HK-2 (cell line): ENCODE data around the gene TLCD1.
"Not testable (repeated sequence)": the region's sequence is repeated elsewhere in the genome, so short reads cannot be mapped to it uniquely, and the experiment has no call there.

Experiments used
- DNase-seq: peaks from one replicate; pipeline ENCODE4 v3.0.0-alpha.2; 2018; ENCODE audit not compliant: unreplicated experiment

The TLCD1 gene

DNA sequence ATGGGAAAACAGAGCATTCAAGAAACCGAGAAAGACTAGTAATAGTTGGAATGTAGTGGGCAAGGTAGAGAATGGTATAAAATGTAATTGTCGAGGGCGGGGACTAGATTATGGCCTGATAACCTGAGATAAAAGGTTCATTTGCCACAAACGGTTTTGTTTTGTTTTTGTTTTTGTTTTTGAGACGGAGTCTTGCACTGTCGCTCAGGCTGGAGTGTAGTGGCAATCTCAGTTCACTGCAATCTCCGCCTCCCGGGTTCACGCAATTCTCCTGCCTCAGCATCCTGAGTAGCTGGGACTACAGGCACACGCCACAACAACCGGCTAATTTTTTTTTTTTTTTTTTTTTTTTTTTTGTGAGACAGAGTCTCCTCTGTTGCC is 3.9 kb upstream of the TLCD1 start:
- DNase-seq = no peak

GRCh38 chr17:28728364-28729200 is 2.5 kb upstream of the TLCD1 start, which contains the start of gene NEK8:
TSS of gene NEK8 (plus strand) at chr17:28728788. CDS start at chr17:28728814, 26 bp downstream.
- DNase-seq = peak; percentile 95

GRCh38 chr17:28726627-28727491 is 826 bp upstream of the TLCD1 start:
- DNase-seq = peak; percentile 97

GRCh38 chr17:28725660-28726225 is 290 bp downstream of the TLCD1 start:
- peak; percentile 87 for DNase-seq

GRCh38 chr17:28725166-28725659 is 820 bp downstream of the TLCD1 start:
- peak; percentile 74 for DNase-seq

GRCh38 chr17:28724500-28725165 is 1.4 kb downstream of the TLCD1 start:
- no peak for DNase-seq

- DNase-seq = not testable (repeated sequence)
Measured at GRCh38 chr17:28723836-28724499, 2.1 kb downstream of the TLCD1 start.

- no peak for DNase-seq
Measured at GRCh38 chr17:28723159-28723835, 2.7 kb downstream of the TLCD1 start.

DNA sequence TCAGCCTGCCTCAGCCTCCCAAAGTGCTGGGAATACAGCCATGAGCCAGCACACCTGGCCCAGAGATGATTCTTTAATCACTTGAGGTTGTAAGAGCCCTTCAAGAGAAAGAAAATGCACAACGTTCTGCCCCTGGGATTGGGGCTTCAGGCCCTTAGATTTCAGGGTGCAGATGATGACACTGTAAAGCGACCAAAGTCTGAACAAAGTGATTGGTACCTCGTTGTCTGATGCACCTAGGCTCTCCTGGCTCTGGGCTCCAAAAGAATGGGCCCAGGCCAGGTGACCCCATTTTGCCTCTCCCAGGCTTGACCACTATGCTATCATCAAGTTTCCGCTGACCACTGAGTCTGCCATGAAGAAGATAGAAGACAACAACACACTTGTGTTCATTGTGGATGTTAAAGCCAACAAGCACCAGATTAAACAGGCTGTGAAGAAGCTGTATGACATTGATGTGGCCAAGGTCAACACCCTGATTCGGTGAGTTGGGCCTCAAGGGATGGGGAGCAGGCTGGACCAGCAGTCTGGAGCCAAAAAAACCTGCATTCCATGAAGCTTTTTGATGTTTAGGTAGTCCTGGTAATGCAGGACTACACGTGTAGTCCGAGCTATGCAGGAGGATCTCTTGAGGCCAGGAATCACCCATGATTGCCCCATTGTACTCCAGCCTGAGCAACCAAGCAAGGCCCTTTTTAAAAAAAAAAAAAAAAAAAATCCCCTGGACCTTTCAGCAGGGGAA is 3.4 kb downstream of the TLCD1 start:
- DNase-seq = no peak

DNA sequence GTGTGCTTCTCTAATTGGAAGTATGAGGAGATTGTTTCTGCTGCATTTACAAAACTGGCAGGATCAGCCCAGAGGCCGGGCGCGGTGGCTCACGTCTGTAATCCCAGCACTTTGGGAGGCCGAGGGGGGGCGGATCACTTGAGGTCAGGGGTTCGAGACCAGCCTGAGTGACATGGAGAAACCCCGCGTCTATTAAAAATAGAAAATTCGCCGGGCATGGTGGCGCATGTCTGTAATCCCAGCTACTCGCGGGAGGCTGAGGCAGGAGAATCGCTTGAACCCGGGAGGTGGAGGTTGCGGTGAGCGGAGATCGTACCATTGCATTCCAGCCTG is 5.1 kb downstream of the TLCD1 start:
- not testable (repeated sequence) for DNase-seq

DNA sequence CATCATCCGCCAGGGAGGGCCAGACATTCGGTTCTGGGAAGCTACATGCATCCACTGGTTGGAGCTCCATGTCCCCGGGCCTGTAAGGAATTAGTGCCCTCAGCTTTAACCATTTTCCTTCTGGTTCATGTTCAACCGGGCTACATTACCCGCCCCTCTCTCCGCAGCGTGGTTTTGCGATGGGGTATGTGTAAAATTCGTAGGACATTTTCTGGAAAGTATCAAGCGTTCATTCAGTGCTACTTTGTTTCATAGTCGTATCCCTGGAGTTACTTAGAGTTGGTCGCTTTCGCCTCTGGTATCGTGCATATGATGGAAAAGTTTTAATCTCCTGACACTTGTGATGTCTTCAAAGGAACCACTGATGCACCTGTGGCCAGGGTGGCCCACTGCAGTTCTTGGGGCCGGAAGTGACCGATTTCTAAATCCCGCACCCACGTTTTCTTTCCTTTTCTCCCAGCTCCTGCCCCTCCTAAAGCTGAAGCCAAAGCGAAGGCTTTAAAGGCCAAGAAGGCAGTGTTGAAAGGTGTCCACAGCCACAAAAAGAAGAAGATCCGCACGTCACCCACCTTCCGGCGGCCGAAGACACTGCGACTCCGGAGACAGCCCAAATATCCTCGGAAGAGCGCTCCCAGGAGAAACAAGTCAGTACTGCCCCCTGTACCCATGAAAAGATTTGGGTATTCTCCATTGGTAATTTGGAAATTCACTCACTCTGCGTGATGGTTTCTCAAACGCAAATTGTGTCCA is 5.6 kb downstream of the TLCD1 start:
- no peak for DNase-seq

GRCh38 chr17:28719021-28719433 is 7.0 kb downstream of the TLCD1 start:
- no peak for DNase-seq

DNA sequence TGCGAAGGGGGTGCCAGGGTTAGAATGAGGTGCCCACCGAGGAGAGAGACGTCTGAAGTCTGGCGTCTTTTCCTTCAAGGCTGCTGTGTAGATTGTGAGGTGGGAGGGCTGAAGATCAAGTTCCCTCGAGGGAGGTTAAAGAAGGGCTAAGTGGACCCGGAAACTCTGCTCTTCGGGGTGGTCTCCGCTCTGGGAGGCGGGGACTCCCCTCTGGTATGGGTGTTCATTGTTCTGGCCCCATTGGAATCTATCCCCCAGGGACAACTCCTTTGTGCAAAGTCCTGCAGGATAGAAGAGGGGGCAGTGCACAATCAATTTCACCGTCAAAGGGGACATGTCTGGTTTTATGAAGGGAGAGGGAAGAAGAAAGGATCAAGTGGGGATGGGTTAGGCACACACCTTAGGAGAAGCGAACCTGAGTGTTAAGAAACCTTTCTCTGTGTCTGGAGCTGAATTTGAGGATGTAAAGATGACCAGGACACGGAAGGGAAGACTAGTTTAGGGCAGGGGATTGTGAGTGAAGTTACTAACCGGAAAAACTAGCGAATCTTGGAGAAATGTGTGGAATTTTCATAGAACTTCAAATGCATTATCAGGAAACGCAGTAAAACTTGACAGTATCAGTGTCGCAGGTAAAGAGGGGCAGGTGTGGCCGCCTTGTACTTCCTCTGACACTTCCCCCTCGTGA is 7.6 kb downstream of the TLCD1 start:
- no peak for DNase-seq

GRCh38 chr17:28717578-28718332 is 8.3 kb downstream of the TLCD1 start, which contains the start of gene RAB34:
TSS of gene RAB34 (minus strand) at chr17:28717868. CDS start at chr17:28717266, 602 bp downstream.
- DNase-seq = peak; percentile 94

DNA sequence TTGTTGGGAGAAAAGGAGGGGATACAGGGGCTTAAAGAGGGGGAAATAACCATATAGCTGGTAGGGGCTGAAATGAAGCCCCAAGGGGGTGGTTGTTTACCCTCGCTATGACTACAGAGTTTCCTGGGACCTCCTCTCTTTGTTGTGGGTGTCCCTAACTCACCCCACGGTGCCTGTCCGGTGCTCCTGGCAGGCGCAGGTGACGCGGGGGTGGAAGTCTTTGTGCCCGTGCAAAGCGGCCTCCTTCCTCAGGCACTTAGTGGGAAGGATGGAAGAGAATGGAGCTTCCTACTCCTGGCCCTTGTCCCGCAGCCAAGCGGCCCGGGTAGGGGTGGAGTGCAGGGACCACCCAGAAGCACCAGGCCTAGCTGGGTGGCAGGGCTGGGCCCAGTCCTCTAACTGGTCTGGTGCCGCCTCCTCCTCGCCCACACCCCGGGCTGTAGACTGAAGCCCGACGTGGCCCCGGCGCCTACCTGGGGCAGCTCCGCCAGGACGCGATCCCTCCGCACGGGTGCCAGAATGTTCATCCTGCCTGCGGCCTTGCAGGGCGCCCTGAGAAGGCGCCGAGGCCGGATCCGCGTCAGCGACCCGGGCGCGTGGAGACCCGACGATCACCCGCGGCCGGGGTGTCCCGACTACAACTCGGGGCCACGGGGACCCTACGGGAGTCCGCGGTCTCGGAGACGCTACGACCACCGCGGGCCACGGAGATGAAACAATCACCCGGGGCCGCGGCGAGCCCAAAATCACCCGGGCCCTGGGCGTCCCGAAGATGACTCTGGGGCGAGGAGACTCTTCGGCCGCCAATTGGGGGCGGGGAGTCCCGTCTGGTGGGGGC is 9.1 kb downstream of the TLCD1 start:
- peak; percentile 54 for DNase-seq

GRCh38 chr17:28715217-28715616 is 10.8 kb downstream of the TLCD1 start:
- no peak for DNase-seq

DNA sequence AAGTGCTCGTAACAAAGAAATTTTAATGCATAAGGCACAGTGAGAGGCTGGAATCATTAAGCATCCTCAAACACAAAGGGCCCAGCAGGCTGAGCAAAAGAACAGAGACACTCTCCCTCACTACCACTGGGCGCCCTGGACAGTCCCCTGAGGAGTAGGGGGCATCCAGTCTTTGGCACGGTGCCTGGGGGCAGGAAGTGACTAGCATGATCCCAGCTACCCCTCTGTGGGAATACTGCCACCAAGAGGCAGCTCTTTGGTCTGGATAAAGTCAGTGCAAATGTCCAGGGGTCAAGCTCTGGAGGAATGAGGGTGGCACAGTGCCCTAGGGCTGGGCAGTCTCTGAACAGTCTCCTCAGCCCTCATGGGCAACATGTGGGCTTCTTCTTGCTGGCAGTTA is 11.8 kb downstream of the TLCD1 start:
- DNase-seq = no peak
